Stomach smooth muscle (tissue), 2 donors: Measurements from ENCODE around the gene RAC3.

Experiments
- H3K27ac ChIP-seq: one replicate; pipeline ENCODE4 v1.7.0; 2013; ENCODE audit warnings: mild to moderate bottlenecking, low read length, inconsistent platforms
- H3K27me3 ChIP-seq, 2 donors: one replicate each; pipeline ENCODE4 v1.7.0; 2013; ENCODE audit warnings: low read length in 2 of 2; ENCODE audit not compliant: insufficient read depth in 2 of 2, control insufficient read depth in 1 of 2
- H3K36me3 ChIP-seq, 2 donors: one replicate each; pipeline ENCODE4 v1.7.0; 2013; ENCODE audit warnings: low read length in 2 of 2; ENCODE audit not compliant: control insufficient read depth in 2 of 2, insufficient read depth in 2 of 2
- H3K4me1 ChIP-seq: one replicate; pipeline ENCODE4 v1.7.0; 2013; ENCODE audit warnings: low read length; ENCODE audit not compliant: control insufficient read depth, insufficient read depth
- H3K4me3 ChIP-seq, 2 donors: one replicate each; pipeline ENCODE4 v1.7.0; 2013; ENCODE audit warnings: low read length in 2 of 2
- H3K9ac ChIP-seq, 2 donors: one replicate each; pipeline ENCODE4 v1.7.0; 2013; ENCODE audit warnings: low read length in 2 of 2, mild to moderate bottlenecking in 1 of 2
- H3K9me3 ChIP-seq, 2 donors: one replicate each; pipeline ENCODE4 v1.7.0; 2013; ENCODE audit warnings: low read length in 2 of 2; ENCODE audit not compliant: control insufficient read depth in 2 of 2
- donor health status: healthy.
- donor health status: Pancreatic carcinoma.

The RAC3 gene

GRCh38 chr17:82061047-82061925, 29.8 kb downstream of the RAC3 start:
- Histone ChIP-seq H3K9ac (no peak overlapping the region), H3K36me3 (peaks cover 12 to 32% of the 10 kb centered on the region in 2 donors), H3K4me1 (peaks cover 22% of the 10 kb centered on the region), H3K9me3 (no peaks in the 10 kb centered on the region), H3K27ac (no peak overlapping the region), H3K4me3 (no peak overlapping the region), H3K27me3 (no peaks in the 10 kb centered on the region)

- H3K9ac ChIP-seq = no peak overlapping the region
- no peaks in the 10 kb centered on the region for H3K9me3 ChIP-seq
- H3K27ac ChIP-seq = no peak overlapping the region
- H3K27me3 ChIP-seq = no peaks in the 10 kb centered on the region
- no peak overlapping the region for H3K4me3 ChIP-seq
- peaks cover 23% of the 10 kb centered on the region for H3K4me1 ChIP-seq
- H3K36me3 ChIP-seq = peaks cover 8 to 27% of the 10 kb centered on the region in 2 donors
Observed at GRCh38 chr17:82062076-82062983, 30.9 kb downstream of the RAC3 start.

- Histone ChIP-seq H3K9me3 (no peaks in the 10 kb centered on the region), H3K4me3 (no peak overlapping the region), H3K36me3 (peaks cover 5 to 26% of the 10 kb centered on the region in 2 donors), H3K27ac (no peak overlapping the region), H3K27me3 (no peaks in the 10 kb centered on the region), H3K9ac (no peak overlapping the region), H3K4me1 (peaks cover 23% of the 10 kb centered on the region)
Observed at GRCh38 chr17:82062984-82063368, 31.5 kb downstream of the RAC3 start.

- Histone ChIP-seq H3K4me3 (peak overlapping the region in 1 of 2 donors; percentile 83), H3K9me3 (no peaks in the 10 kb centered on the region), H3K27ac (no peak overlapping the region), H3K36me3 (peaks cover 3 to 24% of the 10 kb centered on the region in 2 donors), H3K9ac (no peak overlapping the region), H3K27me3 (no peaks in the 10 kb centered on the region), H3K4me1 (peaks cover 23% of the 10 kb centered on the region)
Observed at GRCh38 chr17:82063424-82064415, 32.2 kb downstream of the RAC3 start.

GRCh38 chr17:82064433-82065192, 33.1 kb downstream of the RAC3 start:
- Histone ChIP-seq H3K9ac (peak overlapping the region; percentile 83 to 89), H3K4me1 (peaks cover 23% of the 10 kb centered on the region), H3K27ac (peak overlapping the region; percentile 60), H3K4me3 (peak overlapping the region; percentile 82 to 83), H3K9me3 (no peaks in the 10 kb centered on the region), H3K36me3 (peaks cover 3 to 23% of the 10 kb centered on the region in 2 donors), H3K27me3 (no peaks in the 10 kb centered on the region)

GRCh38 chr17:82065193-82065637, 33.7 kb downstream of the RAC3 start:
- H3K9me3 ChIP-seq = no peaks in the 10 kb centered on the region
- H3K27ac ChIP-seq = peak overlapping the region; percentile 60
- H3K4me3 ChIP-seq = peak overlapping the region; percentile 82 to 83
- H3K9ac ChIP-seq = peak overlapping the region; percentile 83 to 89
- peaks cover 23% of the 10 kb centered on the region for H3K4me1 ChIP-seq
- H3K36me3 ChIP-seq = peaks cover 3 to 18% of the 10 kb centered on the region in 2 donors
- H3K27me3 ChIP-seq = no peaks in the 10 kb centered on the region

- Histone ChIP-seq H3K36me3 (peaks cover 3 to 15% of the 10 kb centered on the region in 2 donors), H3K9ac (peak within 1 kb of the TSS; percentile 83 to 89), H3K4me3 (peak within 1 kb of the TSS; percentile 82 to 83), H3K4me1 (peaks cover 23% of the 10 kb centered on the region), H3K27me3 (no peaks in the 10 kb centered on the region), H3K9me3 (no peaks in the 10 kb centered on the region), H3K27ac (peak within 1 kb of the TSS; percentile 81)
Observed at GRCh38 chr17:82065638-82066303, 34.3 kb downstream of the RAC3 start, which contains the start of gene DUS1L. DUS1L (minus strand) TSS chr17:82065804; CDS start chr17:82065059, 745 bp downstream.

GRCh38 chr17:82070611-82071010, 39.1 kb downstream of the RAC3 start:
- Histone ChIP-seq H3K36me3 (no peaks in the 10 kb centered on the region), H3K4me1 (peaks cover 7% of the 10 kb centered on the region), H3K9me3 (no peaks in the 10 kb centered on the region), H3K27me3 (no peaks in the 10 kb centered on the region), H3K27ac (no peak overlapping the region), H3K4me3 (no peak overlapping the region), H3K9ac (no peak overlapping the region)

GRCh38 chr17:82072827-82073226, 41.3 kb downstream of the RAC3 start:
- Histone ChIP-seq H3K4me3 (no peak overlapping the region), H3K27ac (no peak overlapping the region), H3K4me1 (no peaks in the 10 kb centered on the region), H3K36me3 (no peaks in the 10 kb centered on the region), H3K9me3 (no peaks in the 10 kb centered on the region), H3K9ac (no peak overlapping the region), H3K27me3 (no peaks in the 10 kb centered on the region)
